ENCODE measurements around the gene FHOD3.
"Not testable (repeated sequence)": the region's sequence is repeated elsewhere in the genome, so short reads cannot be mapped to it uniquely, and the experiment has no call there.

The FHOD3 gene

GRCh38 chr18:36350839-36351469, 53.4 kb downstream of the FHOD3 start:
- DNase-seq (ENCODE audit: insufficient read length, low spot score) (no peak), FAIRE-seq (no peak)
- TF ChIP-seq TAF1 (IDR thresholded peaks at IDR 0.05; ENCODE audit: low read depth, low read length) (no peak), PAX5 (IDR thresholded peaks at IDR 0.05; ENCODE audit: insufficient read depth, low read length, severe bottlenecking) (no peak), POLR2AphosphoS5 (IDR thresholded peaks at IDR 0.05; ENCODE audit: low read depth, low read length) (no peak), SPI1 (IDR thresholded peaks at IDR 0.05; ENCODE audit: low read depth, low read length) (no peak), POLR2A (IDR thresholded peaks at IDR 0.05; ENCODE audit: low read depth, low read length) (no peak), POU2F2 (IDR thresholded peaks at IDR 0.05; ENCODE audit: low read depth, low read length) (no peak)

GRCh38 chr18:36352384-36352783, 54.9 kb downstream of the FHOD3 start:
- TF ChIP-seq POLR2AphosphoS5 (IDR thresholded peaks at IDR 0.05; ENCODE audit: low read depth, low read length) (no peak), PAX5 (IDR thresholded peaks at IDR 0.05; ENCODE audit: insufficient read depth, low read length, severe bottlenecking) (no peak), SPI1 (IDR thresholded peaks at IDR 0.05; ENCODE audit: low read depth, low read length) (no peak), POU2F2 (IDR thresholded peaks at IDR 0.05; ENCODE audit: low read depth, low read length) (no peak), TAF1 (IDR thresholded peaks at IDR 0.05; ENCODE audit: low read depth, low read length) (no peak), POLR2A (IDR thresholded peaks at IDR 0.05; ENCODE audit: low read depth, low read length) (no peak)
- no peak for FAIRE-seq
- DNase-seq (ENCODE audit: insufficient read length, low spot score), result no peak

- TF ChIP-seq POLR2AphosphoS5 (IDR thresholded peaks at IDR 0.05; ENCODE audit: low read depth, low read length), result no peak
- TF ChIP-seq PAX5 (IDR thresholded peaks at IDR 0.05; ENCODE audit: insufficient read depth, low read length, severe bottlenecking), result no peak
- no peak for TF ChIP-seq POU2F2 (IDR thresholded peaks at IDR 0.05; ENCODE audit: low read depth, low read length)
- FAIRE-seq (no peak), DNase-seq (ENCODE audit: insufficient read length, low spot score) (no peak)
Measured at GRCh38 chr18:36354989-36355388, 57.5 kb downstream of the FHOD3 start.

- no peak for TF ChIP-seq SPI1 (IDR thresholded peaks at IDR 0.05; ENCODE audit: low read depth, low read length)
- TF ChIP-seq PAX5 (IDR thresholded peaks at IDR 0.05; ENCODE audit: insufficient read depth, low read length, severe bottlenecking), result no peak
- FAIRE-seq (no peak), DNase-seq (ENCODE audit: insufficient read length, low spot score) (no peak)
Measured at GRCh38 chr18:36355511-36355910, 58.0 kb downstream of the FHOD3 start.

DNA sequence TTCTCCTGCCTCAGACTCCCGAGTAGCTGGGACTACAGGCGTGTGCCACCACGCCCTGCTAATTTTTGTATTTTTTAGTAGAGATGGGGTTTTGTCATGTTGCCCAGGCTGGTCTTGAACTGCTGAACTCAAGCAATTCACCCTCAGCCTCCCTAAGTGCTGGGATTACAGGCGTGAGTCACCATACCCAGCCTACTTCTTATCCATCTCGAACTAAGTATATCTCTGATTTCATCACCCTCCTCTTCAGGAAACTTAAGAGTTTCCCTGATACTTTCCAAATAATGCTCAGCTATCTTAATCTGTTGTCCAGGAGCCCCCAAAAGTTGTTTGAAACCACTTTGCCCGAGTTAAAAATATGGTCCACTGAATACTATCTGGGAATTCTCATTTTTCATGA, 59.2 kb downstream of the FHOD3 start:
- FAIRE-seq, result not testable (repeated sequence)

DNA sequence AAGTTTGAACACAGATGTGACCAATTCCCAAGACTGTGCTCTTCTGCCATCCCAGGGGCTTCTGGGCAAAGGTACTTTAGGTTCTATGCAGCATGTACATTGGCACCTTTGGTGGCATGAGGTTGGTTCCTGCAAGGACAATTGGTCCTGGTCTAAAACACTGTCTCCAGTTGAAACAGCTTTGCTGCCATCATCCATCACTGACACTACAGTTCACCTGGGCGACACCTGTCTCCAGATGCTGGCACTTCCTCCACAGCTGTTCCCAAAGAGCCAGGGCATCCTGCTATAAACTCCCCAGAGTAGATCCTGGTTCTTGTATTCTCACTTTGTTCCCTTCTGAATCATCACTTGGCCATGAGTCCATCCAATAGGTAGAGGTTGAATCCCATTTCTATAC, 60.6 kb downstream of the FHOD3 start:
- DNase-seq (ENCODE audit: insufficient read length, low spot score), result no peak
- FAIRE-seq, result no peak
- TF ChIP-seq PAX5 (IDR thresholded peaks at IDR 0.05; ENCODE audit: insufficient read depth, low read length, severe bottlenecking), result no peak
- TF ChIP-seq TAF1 (IDR thresholded peaks at IDR 0.05; ENCODE audit: low read depth, low read length), result no peak
- no peak for TF ChIP-seq POLR2A (IDR thresholded peaks at IDR 0.05; ENCODE audit: low read depth, low read length)
- TF ChIP-seq SPI1 (IDR thresholded peaks at IDR 0.05; ENCODE audit: low read depth, low read length), result no peak
- TF ChIP-seq POU2F2 (IDR thresholded peaks at IDR 0.05; ENCODE audit: low read depth, low read length), result no peak
- TF ChIP-seq POLR2AphosphoS5 (IDR thresholded peaks at IDR 0.05; ENCODE audit: low read depth, low read length), result no peak

More for the DNA sequence above, 59.2 kb downstream of the FHOD3 start:
- not testable (repeated sequence) for DNase-seq (ENCODE audit: insufficient read length, low spot score)

GRCh38 chr18:36360256-36360909, 62.9 kb downstream of the FHOD3 start:
- FAIRE-seq (no peak), DNase-seq (ENCODE audit: insufficient read length, low spot score) (no peak)
- TF ChIP-seq SPI1 (IDR thresholded peaks at IDR 0.05; ENCODE audit: low read depth, low read length) (no peak), POU2F2 (IDR thresholded peaks at IDR 0.05; ENCODE audit: low read depth, low read length) (no peak), POLR2AphosphoS5 (IDR thresholded peaks at IDR 0.05; ENCODE audit: low read depth, low read length) (no peak), TAF1 (IDR thresholded peaks at IDR 0.05; ENCODE audit: low read depth, low read length) (no peak), POLR2A (IDR thresholded peaks at IDR 0.05; ENCODE audit: low read depth, low read length) (no peak), PAX5 (IDR thresholded peaks at IDR 0.05; ENCODE audit: insufficient read depth, low read length, severe bottlenecking) (no peak)

DNA sequence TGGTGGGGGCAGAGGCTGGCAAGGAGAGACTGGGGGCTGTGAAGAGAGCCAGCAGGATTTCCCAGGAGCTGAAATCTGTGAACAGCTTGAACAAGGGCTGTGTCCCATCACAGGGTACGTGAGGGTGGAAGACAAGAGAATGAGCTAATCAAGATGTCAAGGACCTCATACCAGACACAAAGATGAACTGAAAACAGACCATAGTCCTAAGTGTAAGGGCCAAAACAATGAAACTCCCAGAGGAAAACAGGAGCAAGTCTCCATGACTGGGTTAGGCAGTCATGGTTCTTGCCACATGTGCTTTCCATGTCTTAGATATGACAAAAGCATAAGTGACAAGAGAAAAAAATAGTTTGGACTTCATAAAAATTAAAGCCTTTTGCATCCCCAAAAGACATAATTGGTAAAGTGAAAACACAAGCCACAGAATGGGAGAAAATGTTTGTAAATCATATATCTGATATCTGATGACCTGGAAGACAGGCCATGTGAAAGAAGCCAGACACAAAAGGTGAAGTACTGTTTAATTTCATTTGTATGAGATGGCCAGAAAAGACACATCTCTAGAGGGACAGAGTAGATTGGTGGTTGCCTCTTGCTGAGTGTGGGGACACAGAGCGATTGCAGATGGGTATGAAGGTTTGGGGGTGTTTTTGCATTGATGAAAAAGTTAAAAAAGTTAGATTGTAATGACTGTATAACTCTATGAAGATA, 67.6 kb downstream of the FHOD3 start:
- DNase-seq (ENCODE audit: insufficient read length, low spot score) (no peak), FAIRE-seq (no peak)
- no peak for TF ChIP-seq PAX5 (IDR thresholded peaks at IDR 0.05; ENCODE audit: insufficient read depth, low read length, severe bottlenecking)
- TF ChIP-seq POLR2AphosphoS5 (IDR thresholded peaks at IDR 0.05; ENCODE audit: low read depth, low read length), result no peak
- TF ChIP-seq POU2F2 (IDR thresholded peaks at IDR 0.05; ENCODE audit: low read depth, low read length), result no peak
- no peak for TF ChIP-seq POLR2A (IDR thresholded peaks at IDR 0.05; ENCODE audit: low read depth, low read length)
- no peak for TF ChIP-seq SPI1 (IDR thresholded peaks at IDR 0.05; ENCODE audit: low read depth, low read length)
- TF ChIP-seq TAF1 (IDR thresholded peaks at IDR 0.05; ENCODE audit: low read depth, low read length), result no peak

- no peak for TF ChIP-seq POU2F2 (IDR thresholded peaks at IDR 0.05; ENCODE audit: low read depth, low read length)
- TF ChIP-seq POLR2A (IDR thresholded peaks at IDR 0.05; ENCODE audit: low read depth, low read length), result no peak
- TF ChIP-seq POLR2AphosphoS5 (IDR thresholded peaks at IDR 0.05; ENCODE audit: low read depth, low read length), result no peak
- no peak for TF ChIP-seq SPI1 (IDR thresholded peaks at IDR 0.05; ENCODE audit: low read depth, low read length)
- no peak for TF ChIP-seq PAX5 (IDR thresholded peaks at IDR 0.05; ENCODE audit: insufficient read depth, low read length, severe bottlenecking)
- TF ChIP-seq TAF1 (IDR thresholded peaks at IDR 0.05; ENCODE audit: low read depth, low read length), result no peak
- no peak for DNase-seq (ENCODE audit: insufficient read length, low spot score)
- peak; percentile 26 for FAIRE-seq
Measured at GRCh38 chr18:36365836-36366775, 68.6 kb downstream of the FHOD3 start.

Measured in GM12891 (cell line).